HG03103 (cell line): ENCODE measurements around the gene PRKD3.
"Not testable (repeated sequence)": the region's sequence is repeated elsewhere in the genome, so short reads cannot be mapped to it uniquely, and the experiment has no call there.

ENCODE experiments used
- ATAC-seq: cut with Tn5 transposase; IDR thresholded peaks from one replicate; pipeline ENCODE4 v1.9.1; 2021; ENCODE audit warnings: low read depth; ENCODE audit not compliant: unreplicated experiment

The PRKD3 gene

DNA sequence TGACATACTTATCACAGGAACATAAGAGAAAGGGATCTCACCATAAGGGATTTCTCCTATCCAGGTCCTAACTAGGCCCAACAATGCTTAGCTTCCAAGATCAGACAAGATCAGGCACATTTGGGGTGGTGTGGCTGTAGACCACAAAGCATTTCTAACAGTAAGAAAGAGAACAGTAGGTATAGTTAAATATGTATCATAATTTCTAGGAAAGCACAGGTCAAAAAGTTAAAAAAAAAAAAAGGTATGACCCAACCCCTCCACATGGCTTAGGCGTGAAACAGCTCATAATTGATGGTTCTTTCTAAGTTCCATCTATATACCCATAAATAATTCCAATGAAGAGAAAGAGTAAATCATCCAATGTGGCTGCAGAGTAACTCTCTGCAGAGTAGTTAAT lies 6.9 kb downstream of the PRKD3 start:
- ATAC-seq: no peak

DNA sequence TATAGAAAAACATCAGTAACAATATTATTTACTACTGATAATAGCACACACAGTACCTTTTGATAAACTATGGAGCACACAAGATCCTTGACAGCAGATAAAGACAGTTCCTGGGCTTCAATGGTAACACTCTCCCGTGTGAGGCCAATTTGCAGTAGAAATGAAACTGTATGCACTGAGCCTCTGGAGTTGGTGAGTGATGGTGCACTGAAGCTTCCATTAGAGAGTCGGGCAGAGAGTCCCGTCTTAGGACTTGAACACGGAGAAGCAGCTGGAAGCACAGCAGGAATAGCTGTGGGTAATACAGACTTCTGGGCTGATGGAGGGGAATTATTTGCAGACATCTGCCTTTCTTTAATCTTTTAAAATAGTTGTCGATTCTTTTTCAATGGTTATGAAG lies 8.5 kb downstream of the PRKD3 start:
- no peak for ATAC-seq

DNA sequence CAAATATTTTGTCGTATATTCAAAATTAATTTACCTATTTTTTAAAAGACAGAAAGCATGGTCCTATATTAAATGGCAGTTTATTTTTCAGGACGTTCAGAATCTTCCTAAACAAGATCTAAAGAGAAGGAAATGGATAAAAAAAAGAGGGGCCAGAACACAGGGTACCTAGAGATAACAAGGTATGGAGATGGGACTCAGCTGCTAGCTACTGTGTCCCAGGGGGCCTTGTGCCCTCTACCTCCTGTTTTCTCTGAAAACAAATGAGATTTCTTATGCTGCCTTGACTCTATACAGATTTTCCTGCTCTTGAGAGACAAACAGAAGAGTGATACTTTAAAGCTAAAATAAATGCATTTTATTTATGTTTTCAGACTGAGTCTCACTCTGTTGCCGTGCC lies 9.3 kb downstream of the PRKD3 start:
- ATAC-seq: no peak

DNA sequence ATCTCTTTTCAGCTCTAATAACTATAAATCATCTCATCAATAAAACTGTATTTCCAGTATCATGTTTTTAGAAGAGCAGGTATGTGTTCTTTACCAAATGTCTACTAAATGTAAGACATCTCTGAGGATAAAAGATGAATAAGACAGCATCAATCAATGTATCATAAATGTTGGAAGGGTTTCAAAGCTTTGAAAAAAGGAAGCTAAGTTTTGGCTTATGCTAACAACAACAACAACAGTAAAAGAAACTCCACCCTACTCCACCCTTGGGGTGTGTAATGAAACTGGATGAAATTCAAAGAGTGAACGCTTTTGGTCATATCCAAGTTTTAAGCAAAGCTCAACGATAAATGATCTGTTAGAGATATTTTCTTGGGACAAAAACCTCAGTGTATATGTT lies 17.1 kb downstream of the PRKD3 start:
- no peak for ATAC-seq

DNA sequence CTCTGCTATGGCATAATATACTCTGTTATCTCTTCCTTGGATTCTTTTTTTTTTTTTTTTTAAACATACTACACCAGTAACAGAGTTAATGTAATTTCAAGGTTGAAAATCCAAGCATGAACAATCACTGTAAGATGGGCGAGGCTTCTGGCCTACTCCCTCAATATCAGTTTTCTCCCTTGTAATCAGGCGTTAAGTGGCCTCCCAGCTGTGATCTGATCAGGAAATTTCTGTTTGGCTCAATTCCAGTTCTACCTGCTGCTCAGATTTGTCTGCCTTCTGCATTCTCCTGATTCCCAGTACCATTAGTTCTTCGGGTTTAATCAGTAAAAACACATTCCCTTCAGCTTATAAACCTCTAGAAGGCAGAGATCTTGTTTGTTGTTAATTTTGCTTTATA lies 18.6 kb downstream of the PRKD3 start:
- no peak for ATAC-seq

DNA sequence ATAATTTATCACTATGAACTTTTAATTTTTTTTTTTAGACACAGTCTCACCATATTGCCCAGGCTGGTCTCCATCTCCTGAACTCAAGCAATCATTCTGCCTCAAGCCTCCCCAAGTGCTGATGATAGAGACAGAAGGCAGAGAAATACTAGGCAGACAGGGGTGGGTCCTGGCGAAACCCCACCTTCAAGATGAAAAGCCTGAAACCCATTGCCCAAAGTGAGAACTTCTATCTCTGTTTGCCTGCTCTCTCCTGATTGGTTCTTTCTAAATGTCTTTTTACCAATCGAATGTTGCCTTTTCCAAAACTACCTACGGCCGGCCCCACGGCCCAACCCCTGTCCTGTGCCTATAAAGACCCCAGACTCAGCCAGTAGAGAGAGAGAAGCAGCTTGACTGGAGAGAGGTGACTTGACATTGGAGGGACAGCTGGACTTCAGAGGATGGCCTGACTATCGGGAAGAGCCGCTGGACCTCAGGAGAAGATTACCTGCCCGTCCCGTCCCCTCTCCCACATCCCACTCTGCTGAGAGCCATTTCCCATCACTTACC lies 21.9 kb downstream of the PRKD3 start:
- no peak for ATAC-seq

DNA sequence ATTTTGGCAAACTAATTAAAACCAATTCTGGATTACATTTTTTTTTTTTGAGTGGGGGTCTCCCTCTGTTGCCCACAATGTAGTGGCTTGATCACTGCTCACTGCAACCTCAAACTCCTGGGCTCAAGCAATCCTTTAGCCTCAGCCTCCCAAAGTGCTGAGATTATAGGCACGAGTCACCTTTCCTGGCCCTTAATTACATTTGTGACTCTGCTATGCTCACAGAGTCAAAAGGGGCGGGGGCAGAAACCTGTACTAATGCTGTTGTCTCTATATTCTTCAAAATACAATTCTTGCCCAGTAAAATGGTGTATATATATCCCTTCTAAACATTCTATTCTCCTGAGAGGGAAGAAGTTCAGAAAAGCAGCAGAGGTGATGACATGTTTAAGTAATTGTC lies 23.2 kb downstream of the PRKD3 start:
- ATAC-seq: no peak

DNA sequence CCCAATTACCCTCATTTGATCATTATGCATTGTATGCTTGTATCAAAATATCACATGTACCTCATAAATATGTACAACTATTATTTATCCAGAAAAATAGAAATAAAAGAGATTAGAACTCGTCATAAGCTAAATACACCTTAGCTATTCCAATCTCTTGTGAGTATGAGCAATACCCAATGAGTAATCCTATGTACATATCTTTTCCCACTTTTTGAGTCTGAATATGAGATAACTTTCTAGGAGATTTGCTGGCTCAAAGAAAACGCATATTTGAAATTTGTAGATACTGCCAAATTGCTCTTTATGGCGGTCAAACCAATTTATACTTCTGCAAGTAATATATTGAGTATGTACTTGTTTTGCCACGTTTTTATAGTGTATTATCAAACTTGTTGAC lies 24.1 kb downstream of the PRKD3 start:
- no peak for ATAC-seq

DNA sequence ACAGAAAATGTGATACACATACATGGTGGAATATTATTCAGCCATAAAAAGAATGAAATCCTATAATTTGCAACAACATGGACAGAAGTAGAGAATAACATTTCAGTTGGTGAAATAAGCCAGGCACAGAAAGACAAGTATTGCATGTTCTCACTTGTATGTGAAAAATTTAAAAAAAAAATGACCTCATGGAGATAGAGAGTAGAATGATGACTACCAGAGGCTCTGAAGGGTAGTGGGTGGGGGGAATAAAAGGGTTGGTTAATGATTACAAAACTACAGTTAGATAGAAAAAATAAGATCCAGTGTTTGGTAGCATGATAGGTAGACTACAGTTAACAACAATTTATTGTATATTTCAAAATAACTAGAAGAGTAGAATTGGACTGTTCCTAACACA lies 24.5 kb downstream of the PRKD3 start:
- no peak for ATAC-seq

DNA sequence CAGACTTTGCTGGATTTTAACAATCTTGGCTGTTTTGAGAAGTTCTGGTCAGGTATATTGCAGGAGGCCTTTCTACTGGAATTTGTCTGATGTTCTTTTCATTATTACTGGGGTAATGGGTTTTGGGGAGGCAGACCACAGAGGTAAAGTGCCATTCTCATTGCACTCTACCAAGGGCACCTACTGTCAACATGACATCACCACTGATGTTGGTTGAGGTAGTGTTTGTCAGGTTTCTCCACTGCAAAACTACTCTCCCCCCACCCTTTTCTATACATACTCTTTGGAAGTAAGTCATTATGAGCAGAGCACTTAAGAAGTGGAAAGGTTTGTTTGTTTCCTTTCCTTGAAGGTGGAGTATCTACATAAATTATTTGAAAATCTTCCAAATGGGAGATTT lies 27.0 kb downstream of the PRKD3 start:
- ATAC-seq: no peak

DNA sequence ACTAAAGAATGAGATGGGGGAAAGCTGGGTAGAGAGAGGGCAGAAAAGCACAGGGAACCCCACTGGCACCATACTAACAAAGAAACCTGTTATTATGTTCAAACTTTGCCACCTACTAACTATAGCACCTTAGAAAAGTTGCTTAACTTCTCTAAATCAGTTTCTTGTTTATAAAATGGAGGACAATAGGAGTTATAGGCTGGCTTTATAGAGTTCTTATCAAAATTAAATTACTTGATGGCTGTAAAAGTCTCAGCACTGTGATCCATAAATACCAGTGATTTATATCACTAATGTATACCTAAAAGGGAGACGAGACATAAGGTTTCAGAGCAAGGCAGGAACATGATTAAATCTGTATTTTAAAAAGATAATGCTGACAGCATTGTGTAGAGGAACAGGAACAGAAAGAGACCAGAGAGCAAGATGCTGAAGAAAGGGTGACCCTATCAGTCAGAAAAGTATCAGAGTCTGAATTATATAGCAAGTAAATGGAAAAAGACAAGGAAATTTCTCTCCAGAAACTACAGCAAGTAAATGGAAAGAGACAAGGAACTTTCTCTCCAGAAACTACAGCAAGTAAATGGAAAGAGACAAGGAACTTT lies 29.1 kb downstream of the PRKD3 start:
- no peak for ATAC-seq

DNA sequence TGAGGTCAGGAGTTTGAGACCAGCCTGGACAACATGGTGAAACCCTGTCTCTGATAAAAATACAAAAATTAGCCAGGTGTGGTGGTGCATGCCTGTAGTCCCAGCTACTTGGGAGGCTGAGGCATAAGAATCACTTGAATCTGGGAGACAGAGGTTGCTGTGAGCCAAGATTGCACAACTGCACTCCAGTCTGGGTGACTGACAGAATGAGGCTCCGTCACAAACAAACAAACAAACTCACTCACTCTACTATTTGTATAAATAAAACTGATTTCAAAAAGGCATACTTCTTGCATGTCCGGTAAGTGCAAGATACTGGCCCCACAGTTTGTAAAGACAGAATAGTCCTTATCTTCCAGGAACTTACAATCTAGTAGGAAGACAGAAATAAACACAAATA lies 29.8 kb downstream of the PRKD3 start:
- ATAC-seq: not testable (repeated sequence)

DNA sequence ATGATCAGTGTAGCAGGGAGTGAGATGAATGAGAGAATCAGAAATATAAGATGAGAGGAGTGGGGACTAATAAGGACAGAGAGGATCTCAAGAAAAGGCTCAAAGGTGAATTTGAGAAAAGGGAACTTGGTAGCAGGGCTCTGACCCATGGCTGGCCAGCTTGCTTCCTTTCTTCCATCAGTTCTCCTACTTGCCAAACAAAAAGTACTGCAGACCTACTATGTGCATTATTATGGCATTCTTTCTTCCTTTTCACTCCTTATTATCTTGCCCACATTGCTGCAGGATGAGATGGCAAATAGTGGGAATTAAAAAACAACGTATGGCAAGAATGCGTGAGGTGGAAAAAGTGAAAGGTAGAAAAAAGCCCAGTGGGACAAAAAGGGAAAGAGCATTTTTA lies 33.0 kb downstream of the PRKD3 start:
- no peak for ATAC-seq

DNA sequence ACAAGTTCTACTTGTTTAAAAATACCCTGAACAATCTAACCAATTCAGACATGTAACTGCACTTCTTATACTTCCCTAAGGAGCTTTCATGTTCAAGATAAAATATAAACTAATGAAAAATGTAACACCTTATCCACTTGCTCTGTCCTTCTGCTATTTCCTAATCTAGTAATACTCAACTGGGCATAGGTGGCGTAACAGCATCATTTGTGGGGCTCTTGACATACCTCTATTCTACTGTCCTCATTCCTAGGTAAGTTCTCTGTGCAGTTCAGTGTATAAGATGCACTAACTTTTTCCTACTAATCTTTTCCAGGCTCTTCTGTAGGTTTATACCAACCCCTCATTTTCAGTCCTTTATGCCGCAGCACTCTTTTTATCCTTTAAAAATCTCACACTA lies 36.7 kb downstream of the PRKD3 start:
- no peak for ATAC-seq

DNA sequence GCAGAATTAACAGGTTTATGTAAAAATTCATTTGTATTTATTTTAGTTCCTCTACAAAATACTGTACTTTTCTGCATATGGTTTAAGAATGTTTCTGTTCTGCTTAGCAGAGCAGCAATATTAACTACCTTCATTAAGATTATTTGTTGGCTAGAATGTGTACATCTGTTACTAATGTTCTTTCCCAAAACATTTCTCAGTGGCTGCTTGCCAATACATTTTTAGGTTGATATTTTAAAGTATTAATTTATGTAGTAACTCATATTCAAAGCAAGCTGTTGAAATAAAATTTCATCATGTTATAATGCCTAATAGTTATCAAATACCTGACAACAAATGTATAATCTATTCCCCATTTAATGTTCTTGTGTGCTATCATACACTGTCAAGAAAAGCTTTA lies 40.3 kb downstream of the PRKD3 start:
- no peak for ATAC-seq

DNA sequence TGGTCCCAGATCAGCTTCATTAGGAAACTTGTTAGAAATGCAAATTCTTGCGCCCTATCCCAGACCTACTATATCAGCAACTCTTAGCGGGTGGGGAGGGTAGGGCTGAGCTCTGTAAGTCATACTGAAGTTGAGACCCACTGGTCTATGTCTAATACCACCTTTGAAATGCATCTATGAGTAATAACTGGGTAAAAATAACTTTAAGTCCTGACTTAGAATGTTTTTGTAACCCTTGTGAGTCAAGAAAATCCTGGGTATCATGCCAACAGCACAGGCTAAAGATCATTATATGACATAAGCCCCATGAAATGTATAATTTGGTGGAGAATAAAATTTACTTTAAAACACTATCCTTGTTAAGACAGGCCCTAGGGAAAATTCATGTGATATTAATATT lies 41.4 kb downstream of the PRKD3 start:
- no peak for ATAC-seq

DNA sequence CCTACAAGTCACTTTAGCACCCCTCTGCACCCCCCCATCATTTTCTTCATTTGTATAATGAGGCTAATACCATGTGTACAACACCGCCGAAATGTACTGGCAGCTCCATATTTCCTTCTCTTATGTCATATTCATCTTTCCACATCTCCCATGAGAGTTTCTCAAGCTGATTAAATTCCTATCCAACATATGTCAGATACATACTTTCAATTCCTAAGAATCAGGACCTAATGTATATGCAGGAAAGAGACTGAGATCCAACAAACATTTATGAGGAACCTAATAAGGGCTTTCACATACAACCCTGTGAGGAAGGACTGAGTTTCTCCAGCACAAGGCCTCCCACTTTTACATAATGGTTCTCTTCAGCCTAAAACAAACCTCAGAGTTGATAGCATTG lies 41.9 kb downstream of the PRKD3 start:
- no peak for ATAC-seq

DNA sequence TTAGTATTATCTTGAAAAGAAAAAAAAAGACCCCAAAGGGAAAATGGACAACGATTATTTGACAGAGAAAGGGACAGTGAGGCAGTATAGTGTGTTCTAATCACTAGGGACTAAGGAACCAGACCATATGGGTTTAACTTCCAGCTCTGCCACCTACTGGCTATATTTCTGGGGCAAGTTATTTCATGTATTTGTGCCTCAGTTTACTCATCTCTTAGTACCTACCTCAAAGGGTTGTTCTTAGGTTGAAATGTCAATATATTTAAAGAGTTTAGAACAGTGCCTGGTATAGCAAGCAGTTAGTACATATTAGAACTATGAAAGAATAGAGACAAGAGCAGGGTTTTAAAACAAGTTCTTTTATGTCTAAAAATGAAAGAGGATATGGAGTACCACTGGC lies 42.7 kb downstream of the PRKD3 start:
- no peak for ATAC-seq

DNA sequence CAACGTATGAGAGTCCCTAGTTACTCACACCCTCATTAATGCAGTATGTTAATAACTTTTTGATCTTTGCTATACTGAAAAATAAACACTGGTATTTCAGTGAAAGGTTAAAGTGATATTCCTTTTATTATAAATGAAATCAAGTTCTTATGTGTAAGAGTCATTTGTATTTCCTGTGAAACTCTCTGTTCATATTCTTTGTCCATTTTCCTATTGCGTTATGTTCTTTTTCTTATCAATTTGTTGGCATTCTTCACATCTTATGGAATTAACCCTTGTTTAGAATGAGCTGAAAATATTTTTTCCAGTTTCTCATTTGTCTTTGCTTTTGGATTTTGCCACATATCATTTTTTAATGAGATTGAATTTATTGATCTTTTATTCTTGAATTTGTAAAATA lies 48.3 kb downstream of the PRKD3 start:
- ATAC-seq: no peak
